ENCODE results near the gene NDUFS3.

GRCh38 chr11:47531666-47532065 lies 47.2 kb upstream of the NDUFS3 start:
- TF ChIP-seq SUZ12 (IDR thresholded peaks at IDR 0.05; ENCODE audit: extremely low read depth, insufficient read depth, insufficient read length) (no peak), YY1 (IDR thresholded peaks at IDR 0.05; ENCODE audit: insufficient read depth, insufficient read length) (no peak), ZNF274 (IDR thresholded peaks at IDR 0.05; ENCODE audit: low read depth, low read length) (no peak)

Measured in NT2/D1 (cell line).